ENCODE measurements around the gene ECI2.

Gene ECI2

GRCh38 chr6:4066029-4066755 is 69.2 kb downstream of the ECI2 start:
- H3K27ac ChIP-seq (ENCODE audit: low read length): no peak overlapping the region
- no peaks in the 10 kb centered on the region for H3K9me3 ChIP-seq (ENCODE audit: control insufficient read depth in 1 of 2, low read length in 2 of 2)
- H3K36me3 ChIP-seq (ENCODE audit: control insufficient read depth in 1 of 2, insufficient read depth in 2 of 2, low read length in 2 of 2): peaks cover 37% of the 10 kb centered on the region in 2 donors
- H3K27me3 ChIP-seq (ENCODE audit: low read depth, low read length): no peaks in the 10 kb centered on the region
- H3K4me1 ChIP-seq (ENCODE audit: control insufficient read depth in 1 of 2, insufficient read depth in 2 of 2, low read length in 2 of 2): no peaks in the 10 kb centered on the region
- H3K4me3 ChIP-seq (ENCODE audit: low read depth in 1 of 2, low read length in 2 of 2): no peak overlapping the region
